Bronchial epithelial cell (primary cell): ENCODE measurements around the gene BTAF1. TPM values are rescaled to one million over a fixed set of nuclear protein-coding genes. Genes with fewer than 3 reads are reported as not detected.

Source experiments
- DNase-seq: peaks from one replicate; pipeline ENCODE4 v3.0.0-alpha.2; 2010; ENCODE audit warnings: low read depth
- FAIRE-seq: peaks from 2 replicates; lab custom pipeline; 2011; peaks lifted over from hg19 to GRCh38; lab: Jason Lieb, UNC
- H3K27me3 ChIP-seq: 2 replicates; pipeline ENCODE4 v1.5.1; 2011; ENCODE audit warnings: low read length; ENCODE audit not compliant: control insufficient read depth, insufficient read depth
- H3K36me3 ChIP-seq: 2 replicates; pipeline ENCODE4 v1.5.1; 2011; ENCODE audit warnings: low read length; ENCODE audit not compliant: control insufficient read depth, insufficient read depth
- H3K4me3 ChIP-seq: 2 replicates; pipeline ENCODE4 v1.5.1; 2011; ENCODE audit warnings: mild to moderate bottlenecking, low read depth, low read length, control low read depth
- total RNA-seq: library from RNA; depleted of rRNA; stranded (reverse); fragments of >200 nt; gene quantifications from 2 replicates; pipeline ENCODE4 v1.2.1, GENCODE V29; 2014
- TF ChIP-seq, protein P1 (sequence below): IDR thresholded peaks from 2 replicates; pipeline ENCODE4 v1.5.1; 2011; ENCODE audit warnings: mild to moderate bottlenecking, moderate library complexity, low read length, control low read depth, inconsistent platforms; ENCODE audit not compliant: insufficient read depth, severe bottlenecking

Gene BTAF1
- total RNA-seq, 1 donor from 2014 or later: 47.4 TPM

DNA sequence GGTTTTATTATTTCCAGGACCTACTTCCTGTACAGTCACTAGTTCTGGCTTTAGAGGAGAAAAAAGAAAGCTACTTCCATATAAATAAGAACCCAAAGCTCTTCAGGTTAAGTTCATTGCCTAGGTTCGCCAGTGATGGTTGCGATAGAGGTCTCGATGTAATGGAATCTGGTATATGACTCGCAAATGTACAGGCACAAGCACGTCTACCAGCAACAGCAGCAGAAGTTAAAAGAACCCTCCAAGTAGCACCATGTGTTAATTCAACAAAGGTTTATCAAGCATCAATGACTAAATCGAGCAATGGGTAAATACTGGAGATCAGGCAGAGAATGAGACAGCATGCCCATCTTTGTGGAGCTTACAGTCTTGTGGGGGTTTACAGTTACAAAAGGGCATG lies 155.4 kb downstream of the BTAF1 start:
- TF ChIP-seq, protein P1, sequence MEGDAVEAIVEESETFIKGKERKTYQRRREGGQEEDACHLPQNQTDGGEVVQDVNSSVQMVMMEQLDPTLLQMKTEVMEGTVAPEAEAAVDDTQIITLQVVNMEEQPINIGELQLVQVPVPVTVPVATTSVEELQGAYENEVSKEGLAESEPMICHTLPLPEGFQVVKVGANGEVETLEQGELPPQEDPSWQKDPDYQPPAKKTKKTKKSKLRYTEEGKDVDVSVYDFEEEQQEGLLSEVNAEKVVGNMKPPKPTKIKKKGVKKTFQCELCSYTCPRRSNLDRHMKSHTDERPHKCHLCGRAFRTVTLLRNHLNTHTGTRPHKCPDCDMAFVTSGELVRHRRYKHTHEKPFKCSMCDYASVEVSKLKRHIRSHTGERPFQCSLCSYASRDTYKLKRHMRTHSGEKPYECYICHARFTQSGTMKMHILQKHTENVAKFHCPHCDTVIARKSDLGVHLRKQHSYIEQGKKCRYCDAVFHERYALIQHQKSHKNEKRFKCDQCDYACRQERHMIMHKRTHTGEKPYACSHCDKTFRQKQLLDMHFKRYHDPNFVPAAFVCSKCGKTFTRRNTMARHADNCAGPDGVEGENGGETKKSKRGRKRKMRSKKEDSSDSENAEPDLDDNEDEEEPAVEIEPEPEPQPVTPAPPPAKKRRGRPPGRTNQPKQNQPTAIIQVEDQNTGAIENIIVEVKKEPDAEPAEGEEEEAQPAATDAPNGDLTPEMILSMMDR: no peak
- peak; percentile 90 for DNase-seq
- FAIRE-seq: no peak
- Histone ChIP-seq H3K27me3 (no peaks in the 10 kb centered on the region), H3K36me3 (no peaks in the 10 kb centered on the region), H3K4me3 (no peak overlapping the region)

Other genes with a start within 250 kb of the BTAF1 start
- 48.2 and 56.5 TPM in 2 replicates for gene TNKS2, start 125.3 kb upstream of the BTAF1 start, total RNA-seq
- gene FGFBP3, start 14.3 kb upstream of the BTAF1 start, total RNA-seq: 0.26 and 0.38 TPM in 2 replicates